LHCN-M2 (cell line): Measurements from ENCODE around the gene PGPEP1. TPM values are rescaled to one million over a fixed set of nuclear protein-coding genes. Genes with fewer than 3 reads are reported as not detected.
A peak's percentile ranks its signal among the peaks of the same experiment; 100 is the strongest.

ENCODE experiments used
- DNase-seq: peaks from one replicate; pipeline ENCODE4 v3.0.0-alpha.2; 2012; ENCODE audit warnings: low read depth
- polyA plus RNA-seq: library from polyadenylated mRNA; unstranded; fragments of >200 nt; gene quantifications from one replicate; pipeline ENCODE4 v1.2.1, GENCODE V29; 2012; ENCODE audit warnings: missing spikeins
- total RNA-seq: library from RNA; depleted of rRNA; stranded (reverse); fragments of >200 nt; gene quantifications from 2 replicates; pipeline ENCODE4 v1.2.3, GENCODE V29; 2014; rRNA removed

The PGPEP1 gene
- total RNA-seq, result 8.0 and 11.0 TPM in 2 replicates
- polyA plus RNA-seq, result 13.1 TPM

GRCh38 chr19:18340190-18340989 lies at the start of gene PGPEP1:
TSS of gene PGPEP1 (plus strand) at chr19:18340598. CDS start at chr19:18340682, 84 bp downstream.
- DNase-seq, result peak; percentile 41

GRCh38 chr19:18291019-18291524 lies 49.3 kb upstream of the PGPEP1 start:
- DNase-seq, result no peak

GRCh38 chr19:18291590-18292461 lies 48.6 kb upstream of the PGPEP1 start:
- DNase-seq, result no peak

- no peak for DNase-seq
Measured at GRCh38 chr19:18292462-18292809, 48.0 kb upstream of the PGPEP1 start.

- DNase-seq, result no peak
Measured at GRCh38 chr19:18292810-18293641, 47.4 kb upstream of the PGPEP1 start.

GRCh38 chr19:18293642-18294466 lies 46.5 kb upstream of the PGPEP1 start:
- no peak for DNase-seq

- no peak for DNase-seq
Measured at GRCh38 chr19:18294467-18294864, 45.9 kb upstream of the PGPEP1 start.

- no peak for DNase-seq
Measured at GRCh38 chr19:18295034-18295451, 45.4 kb upstream of the PGPEP1 start.

- no peak for DNase-seq
Measured at GRCh38 chr19:18297308-18297707, 43.1 kb upstream of the PGPEP1 start.

- no peak for DNase-seq
Measured at GRCh38 chr19:18298601-18299000, 41.8 kb upstream of the PGPEP1 start.

- no peak for DNase-seq
Measured at GRCh38 chr19:18299654-18300053, 40.7 kb upstream of the PGPEP1 start.

GRCh38 chr19:18300930-18301717 lies 39.3 kb upstream of the PGPEP1 start:
- peak; percentile 81 for DNase-seq

- no peak for DNase-seq
Measured at GRCh38 chr19:18301718-18302111, 38.7 kb upstream of the PGPEP1 start.

- no peak for DNase-seq
Measured at GRCh38 chr19:18304208-18304457, 36.3 kb upstream of the PGPEP1 start.

GRCh38 chr19:18304458-18305310 lies 35.7 kb upstream of the PGPEP1 start:
- peak; percentile 62 for DNase-seq

GRCh38 chr19:18306209-18306887 lies 34.0 kb upstream of the PGPEP1 start:
- no peak for DNase-seq

- DNase-seq, result no peak
Measured at GRCh38 chr19:18306888-18307260, 33.5 kb upstream of the PGPEP1 start.

GRCh38 chr19:18307271-18307681 lies 33.1 kb upstream of the PGPEP1 start:
- DNase-seq, result no peak
